SK-N-SH treated with all-trans-retinoic acid at 6 μM for 48 hours (cell line): ENCODE results near the gene HCK.

Experiments used
- ATAC-seq: fragments of 200-7000 bp; cut with Tn5 transposase; 3 replicates; pipeline ENCODE4 v1.9.1; 2020; ENCODE audit warnings: mild to moderate bottlenecking, moderate library complexity
- ARNTL ChIP-seq: fragments of 450-650 bp; formaldehyde crosslinking; IDR thresholded peaks from 2 replicates; pipeline ENCODE4 v1.5.0; 2020; ENCODE audit warnings: low read depth, mild to moderate bottlenecking, moderate library complexity, borderline replicate concordance
- BACH2 ChIP-seq: fragments of 250-450 bp; sonication (Bioruptor Pico); IDR thresholded peaks from 2 replicates; pipeline ENCODE4 v1.9.0; 2021; ENCODE audit warnings: mild to moderate bottlenecking, borderline replicate concordance
- CREB5 ChIP-seq: fragments of 250-450 bp; sonication (Bioruptor Pico); IDR thresholded peaks from 2 replicates; pipeline ENCODE4 v1.5.1; 2020; ENCODE audit warnings: low read depth, mild to moderate bottlenecking, moderate library complexity
- CSDC2 ChIP-seq: fragments of 250-450 bp; sonication (Bioruptor Pico); IDR thresholded peaks from 2 replicates; pipeline ENCODE4 v1.5.0; 2020; ENCODE audit warnings: mild to moderate bottlenecking, moderate library complexity
- CSRNP3 ChIP-seq: fragments of 250-450 bp; sonication (Bioruptor Pico); IDR thresholded peaks from 2 replicates; pipeline ENCODE4 v1.5.1; 2021; ENCODE audit warnings: mild to moderate bottlenecking, moderate library complexity
- ISL1 ChIP-seq: fragments of 250-450 bp; sonication (Bioruptor Pico); IDR thresholded peaks from 2 replicates; pipeline ENCODE4 v2.1.2; 2022; ENCODE audit warnings: mild to moderate bottlenecking, moderate library complexity
- OSR1 ChIP-seq: fragments of 250-450 bp; sonication (Bioruptor Pico); IDR thresholded peaks from 2 replicates; pipeline ENCODE4 v1.8.0; 2022; ENCODE audit warnings: moderate library complexity, mild to moderate bottlenecking, inconsistent platforms
- PPARA ChIP-seq: fragments of 250-450 bp; sonication (Bioruptor Pico); IDR thresholded peaks from 2 replicates; pipeline ENCODE4 v1.5.0; 2020; ENCODE audit warnings: mild to moderate bottlenecking, borderline replicate concordance
- SNAI2 ChIP-seq: fragments of 250-450 bp; sonication (Bioruptor Pico); IDR thresholded peaks from 2 replicates; pipeline ENCODE4 v1.5.0; 2020; ENCODE audit warnings: mild to moderate bottlenecking, moderate library complexity
- TOX ChIP-seq: fragments of 250-450 bp; sonication (Bioruptor Pico); IDR thresholded peaks from 2 replicates; pipeline ENCODE4 v1.8.0; 2021; ENCODE audit warnings: mild to moderate bottlenecking, moderate library complexity, borderline replicate concordance
- ZC3H10 ChIP-seq: fragments of 250-450 bp; sonication (Bioruptor Pico); IDR thresholded peaks from 2 replicates; pipeline ENCODE4 v1.5.1; 2021; ENCODE audit warnings: mild to moderate bottlenecking, moderate library complexity
- ZFP30 ChIP-seq: fragments of 450-650 bp; formaldehyde crosslinking; IDR thresholded peaks from 2 replicates; pipeline ENCODE4 v1.5.0; 2022; ENCODE audit warnings: mild to moderate bottlenecking, moderate library complexity
- ZNF565 ChIP-seq: fragments of 450-650 bp; formaldehyde crosslinking; conservative IDR thresholded peaks from 2 replicates; pipeline ENCODE4 v1.5.0; 2020; ENCODE audit warnings: low read depth, mild to moderate bottlenecking, moderate library complexity
- TF ChIP-seq, protein P1 (sequence below): fragments of 250-450 bp; sonication (Bioruptor Pico); IDR thresholded peaks from 2 replicates; pipeline ENCODE4 v1.5.0; 2020; ENCODE audit warnings: mild to moderate bottlenecking, moderate library complexity
- TF ChIP-seq, protein P2 (sequence below): fragments of 250-450 bp; sonication (Bioruptor Pico); IDR thresholded peaks from 2 replicates; pipeline ENCODE4 v1.8.0; 2021; ENCODE audit warnings: low read depth, mild to moderate bottlenecking, moderate library complexity, borderline replicate concordance

Gene HCK

GRCh38 chr20:32059189-32059588, 7.1 kb downstream of the HCK start:
- TF ChIP-seq BACH2: no peak
- TF ChIP-seq CSRNP3 (CRISPR knock-in tag): no peak
- no peak for ATAC-seq

- ATAC-seq: no peak
- TF ChIP-seq OSR1 (CRISPR knock-in tag): no peak
- no peak for TF ChIP-seq ISL1
- TF ChIP-seq, protein P1, sequence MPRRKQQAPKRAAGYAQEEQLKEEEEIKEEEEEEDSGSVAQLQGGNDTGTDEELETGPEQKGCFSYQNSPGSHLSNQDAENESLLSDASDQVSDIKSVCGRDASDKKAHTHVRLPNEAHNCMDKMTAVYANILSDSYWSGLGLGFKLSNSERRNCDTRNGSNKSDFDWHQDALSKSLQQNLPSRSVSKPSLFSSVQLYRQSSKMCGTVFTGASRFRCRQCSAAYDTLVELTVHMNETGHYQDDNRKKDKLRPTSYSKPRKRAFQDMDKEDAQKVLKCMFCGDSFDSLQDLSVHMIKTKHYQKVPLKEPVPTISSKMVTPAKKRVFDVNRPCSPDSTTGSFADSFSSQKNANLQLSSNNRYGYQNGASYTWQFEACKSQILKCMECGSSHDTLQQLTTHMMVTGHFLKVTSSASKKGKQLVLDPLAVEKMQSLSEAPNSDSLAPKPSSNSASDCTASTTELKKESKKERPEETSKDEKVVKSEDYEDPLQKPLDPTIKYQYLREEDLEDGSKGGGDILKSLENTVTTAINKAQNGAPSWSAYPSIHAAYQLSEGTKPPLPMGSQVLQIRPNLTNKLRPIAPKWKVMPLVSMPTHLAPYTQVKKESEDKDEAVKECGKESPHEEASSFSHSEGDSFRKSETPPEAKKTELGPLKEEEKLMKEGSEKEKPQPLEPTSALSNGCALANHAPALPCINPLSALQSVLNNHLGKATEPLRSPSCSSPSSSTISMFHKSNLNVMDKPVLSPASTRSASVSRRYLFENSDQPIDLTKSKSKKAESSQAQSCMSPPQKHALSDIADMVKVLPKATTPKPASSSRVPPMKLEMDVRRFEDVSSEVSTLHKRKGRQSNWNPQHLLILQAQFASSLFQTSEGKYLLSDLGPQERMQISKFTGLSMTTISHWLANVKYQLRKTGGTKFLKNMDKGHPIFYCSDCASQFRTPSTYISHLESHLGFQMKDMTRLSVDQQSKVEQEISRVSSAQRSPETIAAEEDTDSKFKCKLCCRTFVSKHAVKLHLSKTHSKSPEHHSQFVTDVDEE (CRISPR knock-in tag): no peak
- no peak for TF ChIP-seq ZNF565 (CRISPR knock-in tag)
- no peak for TF ChIP-seq CSDC2
- TF ChIP-seq ZFP30 (CRISPR knock-in tag): no peak
- TF ChIP-seq PPARA (CRISPR knock-in tag): no peak
- TF ChIP-seq, protein P2, sequence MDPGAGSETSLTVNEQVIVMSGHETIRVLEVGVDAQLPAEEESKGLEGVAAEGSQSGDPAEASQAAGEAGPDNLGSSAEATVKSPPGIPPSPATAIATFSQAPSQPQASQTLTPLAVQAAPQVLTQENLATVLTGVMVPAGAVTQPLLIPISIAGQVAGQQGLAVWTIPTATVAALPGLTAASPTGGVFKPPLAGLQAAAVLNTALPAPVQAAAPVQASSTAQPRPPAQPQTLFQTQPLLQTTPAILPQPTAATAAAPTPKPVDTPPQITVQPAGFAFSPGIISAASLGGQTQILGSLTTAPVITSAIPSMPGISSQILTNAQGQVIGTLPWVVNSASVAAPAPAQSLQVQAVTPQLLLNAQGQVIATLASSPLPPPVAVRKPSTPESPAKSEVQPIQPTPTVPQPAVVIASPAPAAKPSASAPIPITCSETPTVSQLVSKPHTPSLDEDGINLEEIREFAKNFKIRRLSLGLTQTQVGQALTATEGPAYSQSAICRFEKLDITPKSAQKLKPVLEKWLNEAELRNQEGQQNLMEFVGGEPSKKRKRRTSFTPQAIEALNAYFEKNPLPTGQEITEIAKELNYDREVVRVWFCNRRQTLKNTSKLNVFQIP (CRISPR knock-in tag): no peak
- no peak for TF ChIP-seq BACH2
- TF ChIP-seq CREB5 (CRISPR knock-in tag): no peak
Measured at GRCh38 chr20:32062776-32063170, 10.7 kb downstream of the HCK start.

GRCh38 chr20:32063695-32064094, 11.7 kb downstream of the HCK start:
- no peak for TF ChIP-seq OSR1 (CRISPR knock-in tag)
- TF ChIP-seq BACH2: no peak
- no peak for TF ChIP-seq CSRNP3 (CRISPR knock-in tag)
- no peak for TF ChIP-seq ZNF565 (CRISPR knock-in tag)
- ATAC-seq: no peak

GRCh38 chr20:32064667-32065066, 12.6 kb downstream of the HCK start:
- TF ChIP-seq OSR1 (CRISPR knock-in tag): no peak
- TF ChIP-seq CSDC2: no peak
- no peak for TF ChIP-seq ISL1
- TF ChIP-seq SNAI2 (CRISPR knock-in tag): no peak
- TF ChIP-seq TOX: no peak
- TF ChIP-seq, protein P2 (CRISPR knock-in tag): no peak
- TF ChIP-seq CREB5 (CRISPR knock-in tag): no peak
- TF ChIP-seq ARNTL (CRISPR knock-in tag): no peak
- no peak for TF ChIP-seq ZC3H10 (CRISPR knock-in tag)
- no peak for TF ChIP-seq ZNF565 (CRISPR knock-in tag)
- ATAC-seq: no peak
